Measurements from ENCODE around the gene DPF3. TPM values are rescaled to one million over a fixed set of nuclear protein-coding genes. Genes with fewer than 3 reads are reported as not detected.

The DPF3 gene
- total RNA-seq, 3 donors from 2014 or later = 0.32 to 2.8 (median 1.3) TPM

DNA sequence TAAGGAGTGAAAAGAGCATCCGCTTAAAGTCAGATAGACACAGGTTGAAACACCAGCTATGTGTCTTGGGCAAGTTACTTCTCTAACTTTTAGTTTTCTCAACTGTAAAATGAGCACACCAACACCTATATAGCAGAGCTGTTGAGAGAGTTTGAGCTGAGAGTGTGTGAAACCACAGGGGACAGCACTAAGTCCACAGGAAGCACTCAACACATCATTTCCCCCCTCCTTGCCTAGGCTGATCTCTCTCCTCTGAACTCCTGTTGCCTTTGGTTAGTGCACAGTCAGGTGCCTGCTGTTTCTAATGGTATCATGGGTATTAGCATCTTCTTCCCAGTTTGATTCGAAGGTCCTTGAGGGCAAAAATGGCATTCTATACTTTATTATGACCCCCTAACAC, 176.7 kb downstream of the DPF3 start:
- H3K9me3 ChIP-seq = no peaks in the 10 kb centered on the region
- H3K27me3 ChIP-seq = no peaks in the 10 kb centered on the region
- H3K4me3 ChIP-seq = no peak overlapping the region
- H3K36me3 ChIP-seq = no peaks in the 10 kb centered on the region
- H3K27ac ChIP-seq = no peak overlapping the region
- H3K4me1 ChIP-seq = peaks cover 0 to 3% of the 10 kb centered on the region in 2 donors
- TF ChIP-seq, protein P1, sequence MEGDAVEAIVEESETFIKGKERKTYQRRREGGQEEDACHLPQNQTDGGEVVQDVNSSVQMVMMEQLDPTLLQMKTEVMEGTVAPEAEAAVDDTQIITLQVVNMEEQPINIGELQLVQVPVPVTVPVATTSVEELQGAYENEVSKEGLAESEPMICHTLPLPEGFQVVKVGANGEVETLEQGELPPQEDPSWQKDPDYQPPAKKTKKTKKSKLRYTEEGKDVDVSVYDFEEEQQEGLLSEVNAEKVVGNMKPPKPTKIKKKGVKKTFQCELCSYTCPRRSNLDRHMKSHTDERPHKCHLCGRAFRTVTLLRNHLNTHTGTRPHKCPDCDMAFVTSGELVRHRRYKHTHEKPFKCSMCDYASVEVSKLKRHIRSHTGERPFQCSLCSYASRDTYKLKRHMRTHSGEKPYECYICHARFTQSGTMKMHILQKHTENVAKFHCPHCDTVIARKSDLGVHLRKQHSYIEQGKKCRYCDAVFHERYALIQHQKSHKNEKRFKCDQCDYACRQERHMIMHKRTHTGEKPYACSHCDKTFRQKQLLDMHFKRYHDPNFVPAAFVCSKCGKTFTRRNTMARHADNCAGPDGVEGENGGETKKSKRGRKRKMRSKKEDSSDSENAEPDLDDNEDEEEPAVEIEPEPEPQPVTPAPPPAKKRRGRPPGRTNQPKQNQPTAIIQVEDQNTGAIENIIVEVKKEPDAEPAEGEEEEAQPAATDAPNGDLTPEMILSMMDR (IDR thresholded peaks at IDR 0.05) = no peak
- no peak for TF ChIP-seq POLR2A (IDR thresholded peaks at IDR 0.05)
- TF ChIP-seq POLR2AphosphoS5 (IDR thresholded peaks at IDR 0.05) = no peak
- no peak for DNase-seq (ENCODE audit: low spot score in 2 of 2)
- intact Hi-C loops (cut with DNase I; ENCODE audit: low total_unique reads) = no loop called here

DNA sequence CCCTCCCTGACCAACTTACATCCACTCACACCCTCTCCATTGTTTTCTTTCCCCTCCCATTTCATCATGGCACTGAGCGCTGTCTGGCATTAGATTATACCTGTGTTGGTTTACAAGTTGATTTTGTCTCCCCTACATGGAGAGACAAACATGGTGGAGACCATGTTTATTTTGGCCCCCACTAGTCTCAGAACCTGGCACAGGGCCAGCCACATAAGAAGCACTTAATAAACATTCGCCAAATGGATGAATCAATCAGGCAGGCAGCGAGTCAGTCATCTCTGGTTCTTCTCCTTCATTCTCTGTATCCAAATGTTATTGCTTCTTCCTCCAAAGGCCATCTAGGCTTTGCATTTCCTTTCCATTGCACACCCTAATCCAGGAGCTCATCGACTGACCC, 177.4 kb downstream of the DPF3 start:
- Histone ChIP-seq H3K4me1 (peaks cover 0 to 3% of the 10 kb centered on the region in 2 donors), H3K9me3 (no peaks in the 10 kb centered on the region), H3K36me3 (no peaks in the 10 kb centered on the region), H3K27me3 (no peaks in the 10 kb centered on the region), H3K4me3 (no peak overlapping the region), H3K27ac (peak overlapping the region; percentile 58 to 76)
- DNase-seq (ENCODE audit: low spot score in 2 of 2) = no peak
- TF ChIP-seq POLR2A (IDR thresholded peaks at IDR 0.05) (no peak), POLR2AphosphoS5 (IDR thresholded peaks at IDR 0.05) (no peak)
- TF ChIP-seq, protein P1 (IDR thresholded peaks at IDR 0.05) = no peak
- intact Hi-C loops (cut with DNase I; ENCODE audit: low total_unique reads) = no loop called here

DNA sequence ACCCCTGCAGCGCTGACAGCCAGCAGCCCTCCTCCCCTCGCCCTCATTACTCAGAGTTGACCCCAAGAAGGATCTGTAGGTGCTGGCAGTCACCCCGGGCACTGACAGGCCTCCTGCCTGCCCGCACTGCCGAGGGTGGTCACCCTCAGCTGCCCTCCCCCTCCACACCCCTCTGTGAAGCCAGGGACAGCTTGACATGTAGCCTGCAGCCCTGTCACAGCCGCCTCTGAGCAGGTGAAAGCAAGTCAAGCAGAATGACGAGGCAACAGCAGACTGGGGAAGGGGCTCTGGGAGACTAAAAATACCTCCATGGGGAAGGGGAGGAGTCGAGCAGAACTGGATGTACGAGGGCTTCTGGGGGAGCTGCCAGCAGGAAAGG, 178.1 kb downstream of the DPF3 start:
- peak overlapping the region; percentile 58 to 76 for H3K27ac ChIP-seq
- H3K9me3 ChIP-seq = no peaks in the 10 kb centered on the region
- TF ChIP-seq POLR2A (IDR thresholded peaks at IDR 0.05) = no peak
- TF ChIP-seq POLR2AphosphoS5 (IDR thresholded peaks at IDR 0.05) = no peak
- TF ChIP-seq, protein P1 (IDR thresholded peaks at IDR 0.05) = no peak
- H3K27me3 ChIP-seq = no peaks in the 10 kb centered on the region
- peak in 1 of 2 donors; percentile 20 for DNase-seq (ENCODE audit: low spot score in 2 of 2)
- H3K36me3 ChIP-seq = no peaks in the 10 kb centered on the region
- H3K4me3 ChIP-seq = no peak overlapping the region
- intact Hi-C loops (cut with DNase I; ENCODE audit: low total_unique reads) = no loop called here
- H3K4me1 ChIP-seq = peaks cover 0 to 3% of the 10 kb centered on the region in 2 donors

DNA sequence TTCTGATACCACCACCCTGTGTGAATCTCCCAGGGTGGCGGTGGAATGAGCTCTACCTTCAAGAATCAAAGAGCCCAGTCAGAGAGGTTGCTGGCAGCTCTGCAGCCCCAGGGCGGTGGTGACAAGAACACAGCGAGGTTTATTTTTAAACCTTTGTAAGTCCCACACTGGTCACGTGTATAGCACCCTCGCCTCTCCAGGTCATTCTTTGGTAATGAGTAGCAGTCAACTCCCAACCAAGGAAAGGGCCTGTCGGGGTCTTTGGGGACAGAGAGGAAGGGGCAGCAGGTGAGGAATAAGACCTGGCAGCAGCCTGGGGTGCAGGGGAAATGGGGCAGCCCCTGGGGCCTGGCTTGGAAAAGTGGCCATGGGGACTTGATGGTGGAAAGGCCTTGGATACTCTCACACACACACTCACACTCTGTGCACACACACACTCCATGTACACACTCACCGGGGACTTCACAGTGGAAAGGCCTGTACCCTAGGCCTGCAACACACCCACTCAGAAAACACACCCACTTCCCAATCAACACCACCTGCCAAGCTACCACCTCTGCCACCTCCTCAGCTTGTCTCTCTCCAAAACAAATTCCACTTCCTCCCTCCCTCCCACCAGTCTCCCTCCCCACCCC, 178.6 kb downstream of the DPF3 start:
- intact Hi-C loops (cut with DNase I; ENCODE audit: low total_unique reads) = no loop called here
- peak overlapping the region; percentile 58 to 76 for H3K27ac ChIP-seq
- TF ChIP-seq POLR2A (IDR thresholded peaks at IDR 0.05) (no peak), POLR2AphosphoS5 (IDR thresholded peaks at IDR 0.05) (no peak)
- TF ChIP-seq, protein P1 (IDR thresholded peaks at IDR 0.05) = no peak
- DNase-seq (ENCODE audit: low spot score in 2 of 2) = peak in 1 of 2 donors; percentile 59
- H3K4me3 ChIP-seq = no peak overlapping the region
- peaks cover 0 to 3% of the 10 kb centered on the region in 2 donors for H3K4me1 ChIP-seq
- no peaks in the 10 kb centered on the region for H3K9me3 ChIP-seq
- no peaks in the 10 kb centered on the region for H3K27me3 ChIP-seq
- H3K36me3 ChIP-seq = no peaks in the 10 kb centered on the region

DNA sequence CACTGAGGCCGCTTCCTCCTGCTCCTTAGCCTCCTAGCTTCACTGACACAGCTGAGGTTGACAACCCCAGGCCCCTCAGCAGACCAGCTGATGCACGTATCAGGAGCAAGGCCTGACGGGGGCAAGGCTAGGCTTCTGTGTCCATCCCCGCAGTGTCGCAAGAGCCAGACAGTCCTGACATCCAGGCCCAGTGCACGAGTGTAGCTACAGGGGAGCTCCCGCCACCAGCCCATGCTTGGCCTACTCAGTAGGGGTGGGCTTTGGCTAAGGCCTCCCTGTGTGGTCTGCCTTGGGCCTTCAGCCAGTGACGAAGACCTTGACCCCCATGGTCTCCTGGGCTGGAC, 179.1 kb downstream of the DPF3 start:
- Histone ChIP-seq H3K4me3 (no peak overlapping the region), H3K27me3 (no peaks in the 10 kb centered on the region), H3K27ac (peak overlapping the region; percentile 58 to 76), H3K36me3 (no peaks in the 10 kb centered on the region), H3K9me3 (no peaks in the 10 kb centered on the region), H3K4me1 (peaks cover 0 to 3% of the 10 kb centered on the region in 2 donors)
- TF ChIP-seq, protein P1 (IDR thresholded peaks at IDR 0.05) = no peak
- TF ChIP-seq POLR2AphosphoS5 (IDR thresholded peaks at IDR 0.05) (no peak), POLR2A (IDR thresholded peaks at IDR 0.05) (no peak)
- intact Hi-C loops (cut with DNase I; ENCODE audit: low total_unique reads) = no loop called here
- DNase-seq (ENCODE audit: low spot score in 2 of 2) = no peak
